Pulmonary artery endothelial cell (primary cell): ENCODE measurements around the gene ENO4. TPM values are rescaled to one million over a fixed set of nuclear protein-coding genes. Genes with fewer than 3 reads are reported as not detected.

Experiments used
- DNase-seq: peaks from one replicate; pipeline ENCODE4 v3.0.0-alpha.2; 2011; ENCODE audit warnings: low read depth, low spot score
- total RNA-seq: library from RNA; depleted of rRNA; stranded (reverse); fragments of >200 nt; gene quantifications from 2 replicates; pipeline ENCODE4 v1.2.3, GENCODE V29; 2014

Gene ENO4
- total RNA-seq, 1 donor from 2014 or later, result under 0.01 TPM

- DNase-seq, result no peak
Observed at GRCh38 chr10:116868198-116868676, 18.9 kb downstream of the ENO4 start.

GRCh38 chr10:116868722-116869121, 19.4 kb downstream of the ENO4 start:
- DNase-seq, result no peak

- no peak for DNase-seq
Observed at GRCh38 chr10:116870949-116871348, 21.6 kb downstream of the ENO4 start.

GRCh38 chr10:116873134-116873533, 23.8 kb downstream of the ENO4 start:
- DNase-seq, result no peak

DNA sequence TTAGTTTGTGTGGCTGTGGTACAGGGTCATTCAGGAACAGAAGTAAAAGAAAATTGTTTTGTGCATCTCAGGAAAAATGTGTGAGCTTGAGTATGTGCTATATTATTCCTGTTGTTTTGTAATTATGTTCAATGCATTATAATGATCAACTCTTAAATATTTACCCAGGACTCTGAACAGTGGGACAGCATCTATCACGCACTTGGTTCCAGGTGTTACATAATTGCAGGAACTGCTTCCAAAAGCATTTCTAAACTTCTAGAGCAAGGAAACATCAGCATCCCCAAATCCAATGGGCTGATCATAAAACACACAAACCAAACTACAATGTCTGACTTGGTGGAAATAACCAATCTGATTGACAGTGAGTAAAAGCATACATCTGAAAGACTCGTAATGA, 26.6 kb downstream of the ENO4 start:
- DNase-seq, result no peak

- no peak for DNase-seq
Observed at GRCh38 chr10:116877391-116877790, 28.1 kb downstream of the ENO4 start.

DNA sequence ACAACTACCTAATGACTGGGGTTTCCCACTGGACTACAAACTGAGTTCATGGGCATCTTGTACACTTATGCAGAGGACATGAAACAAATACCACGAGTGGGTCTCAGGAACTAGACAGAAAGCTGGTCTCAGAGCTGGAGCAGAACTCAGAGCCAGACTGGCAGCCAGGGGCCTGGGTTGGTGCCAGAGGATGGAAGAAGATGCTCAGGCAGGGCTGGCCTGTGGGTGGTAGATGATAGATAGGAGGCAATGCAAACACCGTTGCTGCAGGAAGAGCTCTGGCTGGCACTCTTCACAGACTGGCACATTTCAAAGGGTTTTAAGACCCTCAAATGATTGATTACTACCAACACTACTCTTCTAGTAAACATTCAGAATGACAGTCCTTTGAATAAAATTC, 28.8 kb downstream of the ENO4 start:
- no peak for DNase-seq

- DNase-seq, result no peak
Observed at GRCh38 chr10:116879817-116880216, 30.5 kb downstream of the ENO4 start.

DNA sequence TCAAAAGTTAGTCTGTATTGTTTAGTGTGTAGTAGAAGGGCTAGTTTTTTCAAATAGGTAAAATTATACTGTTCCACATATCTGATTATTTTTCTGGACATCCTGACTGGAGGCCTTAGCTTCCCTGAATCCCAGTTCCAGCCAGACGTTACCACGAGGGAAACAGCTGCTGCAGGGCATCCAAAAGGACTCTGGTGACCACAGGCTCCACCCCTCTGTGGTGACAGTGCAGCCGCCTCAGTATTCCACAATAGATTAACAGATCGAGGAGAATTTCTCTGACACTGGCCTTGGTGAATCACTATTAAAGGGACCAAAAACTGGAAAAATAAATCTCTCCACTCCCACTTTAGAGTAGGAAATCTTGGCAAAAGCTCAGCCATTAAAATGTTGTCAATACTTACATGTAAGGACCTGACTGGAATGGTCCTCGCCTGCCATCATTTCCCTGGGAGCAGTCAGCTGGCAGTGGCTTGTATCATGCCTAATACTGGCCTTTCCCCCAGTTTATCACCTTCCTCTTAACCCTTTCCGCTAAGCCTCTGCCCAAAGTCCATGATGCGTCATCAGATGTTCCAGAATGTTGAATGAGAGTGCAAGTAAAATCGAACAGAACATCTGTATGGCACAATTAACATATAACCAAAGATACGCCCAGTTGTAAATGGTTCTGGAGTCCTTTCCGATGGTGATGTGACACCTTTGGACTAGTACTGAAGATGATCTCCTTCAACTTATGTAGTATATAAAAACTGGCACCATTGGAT, 31.6 kb downstream of the ENO4 start:
- DNase-seq, result no peak

DNA sequence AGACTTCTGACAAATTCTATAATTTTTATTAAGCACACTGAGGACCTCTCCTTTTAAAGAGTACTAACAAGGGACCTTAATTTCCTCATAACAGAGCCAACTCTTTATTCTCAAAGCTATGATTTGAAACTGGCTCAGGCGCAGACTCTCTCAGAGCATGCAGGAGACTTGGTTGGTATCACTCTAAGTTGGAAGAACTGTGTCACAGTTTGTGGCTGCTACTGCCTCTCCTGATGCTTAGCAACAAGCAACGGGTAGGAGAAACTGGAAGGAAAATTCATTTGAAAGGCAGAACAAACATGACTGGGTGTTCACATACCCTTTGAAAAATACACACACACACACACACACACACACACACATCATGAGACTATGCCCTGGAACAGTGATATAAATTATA, 33.3 kb downstream of the ENO4 start:
- no peak for DNase-seq

GRCh38 chr10:116886772-116887171, 37.5 kb downstream of the ENO4 start:
- no peak for DNase-seq

DNA sequence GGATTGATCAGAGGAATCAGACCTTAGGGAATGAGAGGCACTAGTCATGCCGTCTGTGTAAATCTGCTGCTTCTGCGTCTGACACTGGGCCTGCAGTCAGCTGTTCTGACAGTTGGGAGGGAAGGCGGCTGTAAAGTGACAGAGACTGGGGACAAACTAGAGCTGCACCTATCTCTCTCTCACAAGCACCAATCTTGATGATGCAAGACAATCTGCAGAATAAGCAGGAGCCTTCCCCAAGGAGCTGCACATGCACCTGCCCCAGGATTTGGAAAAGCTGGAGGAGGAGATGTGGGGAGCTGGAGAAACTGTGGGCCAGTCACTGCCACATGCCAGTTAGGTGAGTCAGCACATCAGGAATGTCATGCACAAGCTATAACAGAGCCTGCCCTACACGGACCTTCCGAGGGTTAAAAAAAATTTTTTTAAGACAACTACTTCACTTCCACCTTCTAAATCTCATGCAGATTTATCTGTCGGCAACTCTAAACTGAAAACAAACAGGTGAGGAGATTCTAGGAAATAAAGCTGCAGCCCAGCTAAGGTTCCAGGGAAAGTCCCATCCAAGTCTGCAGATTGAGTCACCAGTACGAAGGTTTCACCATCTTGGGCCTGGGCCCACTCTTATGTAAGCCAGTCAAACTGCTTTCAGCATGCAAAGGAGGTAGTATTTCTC, 39.2 kb downstream of the ENO4 start:
- peak; percentile 22 for DNase-seq

DNA sequence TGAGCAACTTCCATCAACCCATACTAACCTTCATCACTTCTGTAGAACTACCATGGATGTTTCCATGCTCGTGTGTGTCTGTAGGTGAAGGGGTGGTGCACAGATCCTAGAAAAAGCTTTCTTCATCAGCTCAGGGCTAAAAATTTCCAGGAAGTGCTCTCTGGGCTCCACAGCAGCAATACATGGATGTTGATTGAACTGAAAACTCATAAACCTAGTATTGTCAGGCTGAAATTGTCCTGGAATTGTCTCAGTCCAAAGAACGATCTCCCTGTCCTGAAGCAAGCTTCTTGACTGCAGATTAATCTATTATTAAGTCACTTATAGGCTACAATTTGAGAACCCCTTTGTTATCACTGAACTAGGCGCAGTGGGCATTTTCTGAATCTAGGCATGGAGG, 39.8 kb downstream of the ENO4 start:
- DNase-seq, result no peak

GRCh38 chr10:116891208-116891607, 41.9 kb downstream of the ENO4 start:
- DNase-seq, result peak; percentile 33

DNA sequence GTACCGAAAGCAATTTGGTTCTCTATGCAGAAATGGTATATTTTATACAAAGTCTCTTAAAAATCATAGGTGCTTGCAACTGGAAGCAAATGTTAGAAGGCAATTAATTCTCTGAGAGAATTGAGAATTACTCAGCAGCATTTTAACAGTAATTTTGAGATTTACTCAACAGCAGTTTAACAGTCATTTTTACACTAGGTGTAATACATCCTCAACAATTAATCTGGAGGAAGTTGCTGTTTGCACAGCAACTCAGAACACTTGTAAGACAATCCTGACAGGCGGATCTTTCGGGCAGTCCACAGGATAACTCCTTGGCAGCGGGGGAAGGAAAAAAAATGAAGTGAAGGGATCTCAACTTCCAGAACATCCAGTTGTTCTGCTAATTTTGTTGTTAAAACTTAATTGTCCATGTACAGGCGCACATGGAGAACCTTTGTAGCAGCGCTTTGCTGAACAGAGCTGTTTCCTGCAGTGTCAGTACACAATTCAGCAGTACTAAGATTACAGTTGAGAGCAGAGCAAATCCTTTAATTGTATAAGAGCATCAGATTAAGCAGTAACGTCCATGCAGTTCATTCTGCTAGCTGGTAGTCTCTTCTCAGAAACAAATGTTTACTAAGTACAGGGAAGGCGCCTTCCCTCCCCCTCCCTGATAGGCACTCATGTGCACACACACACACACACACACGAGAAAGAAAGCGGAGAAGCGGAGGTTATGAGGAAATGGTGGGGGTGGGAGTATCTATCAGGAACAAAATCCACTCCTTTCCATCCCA, 43.8 kb downstream of the ENO4 start:
- DNase-seq, result no peak

DNA sequence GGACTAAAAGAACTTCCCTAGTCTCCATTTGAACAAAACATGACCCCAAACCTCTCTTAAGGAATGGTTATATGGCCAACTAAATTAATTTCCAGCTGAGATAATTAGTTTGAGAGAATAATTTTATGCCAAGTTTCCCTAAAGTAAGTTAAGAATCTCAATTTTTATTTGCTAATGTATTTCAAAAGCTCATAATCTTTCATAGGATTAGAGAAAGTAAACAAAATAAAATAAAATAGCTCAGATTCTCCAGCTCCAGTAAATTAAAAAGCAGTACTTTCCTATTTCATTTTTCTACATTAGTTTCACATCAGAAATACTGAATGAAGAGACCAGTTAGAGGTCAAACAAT, 44.4 kb downstream of the ENO4 start:
- no peak for DNase-seq

GRCh38 chr10:116899626-116900025, 50.3 kb downstream of the ENO4 start:
- DNase-seq, result no peak

DNA sequence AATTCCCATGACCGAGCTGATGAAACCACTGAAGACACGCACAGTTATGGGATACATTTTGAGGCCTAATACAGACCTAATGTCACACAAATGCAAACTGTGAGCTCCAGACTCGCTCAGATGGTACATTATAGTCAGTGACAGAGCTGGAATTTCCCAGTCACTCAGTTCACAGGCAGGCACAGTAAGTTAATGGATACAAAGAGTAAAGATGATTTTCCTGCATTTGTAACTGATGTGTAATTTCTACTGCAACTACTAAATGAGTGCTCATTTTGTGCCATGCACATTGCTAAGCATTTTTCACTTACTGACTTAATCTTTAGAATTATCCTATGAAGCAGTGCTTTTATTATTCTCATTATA, 56.5 kb downstream of the ENO4 start:
- no peak for DNase-seq

DNA sequence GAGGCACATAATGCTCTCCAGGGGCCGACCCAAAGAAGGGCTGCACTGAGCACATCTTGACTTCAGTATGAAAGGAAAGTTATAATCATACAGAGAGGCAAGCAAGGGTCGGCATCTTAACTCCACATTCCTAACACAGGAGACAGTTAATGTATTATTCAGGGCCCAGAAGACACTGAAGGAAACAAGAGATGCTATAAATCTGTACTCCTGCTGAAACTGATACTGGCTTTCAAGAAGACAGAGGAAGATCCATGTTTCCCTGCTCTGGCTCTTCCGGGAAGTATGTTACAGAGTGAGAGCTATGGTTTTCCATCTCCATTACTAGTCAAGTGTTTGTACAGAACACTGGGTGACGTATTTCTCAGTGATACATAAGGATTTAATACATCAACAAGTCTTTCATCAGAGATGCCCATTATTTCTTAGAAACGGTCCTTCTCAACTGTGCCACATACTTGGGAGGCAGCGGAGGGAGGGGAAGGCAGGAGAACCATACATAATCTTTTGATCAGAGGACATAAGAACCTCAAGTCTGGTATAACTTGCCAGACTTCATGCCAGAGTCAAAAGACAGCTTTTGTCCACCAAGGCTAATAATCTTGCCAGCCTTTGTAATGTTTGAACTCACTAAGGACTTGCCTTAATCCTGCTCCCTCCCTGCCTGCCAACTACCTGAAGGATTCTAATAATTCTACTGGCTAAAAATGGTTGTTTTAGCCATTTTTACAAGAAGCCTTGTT, 58.1 kb downstream of the ENO4 start:
- no peak for DNase-seq

GRCh38 chr10:116909307-116909706, 60.0 kb downstream of the ENO4 start:
- no peak for DNase-seq

DNA sequence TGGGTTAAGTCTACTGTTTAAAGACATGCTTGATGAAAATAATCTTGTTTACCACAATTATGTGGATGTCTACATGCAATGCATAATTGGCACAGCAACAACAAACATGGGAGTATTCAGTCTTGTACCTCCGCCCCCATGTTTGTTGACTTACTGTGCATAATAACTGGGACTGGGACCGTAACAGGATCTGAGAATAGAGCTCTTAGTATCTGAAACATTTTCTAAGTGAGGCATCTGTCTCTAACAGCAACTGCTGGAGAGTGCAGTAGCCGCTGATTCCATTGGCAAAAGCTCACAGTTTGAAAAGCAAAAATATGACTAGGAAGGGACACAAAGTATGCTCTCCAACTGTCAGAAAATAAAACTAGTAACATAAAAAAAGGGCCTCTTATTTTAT, 61.6 kb downstream of the ENO4 start:
- no peak for DNase-seq

GRCh38 chr10:116912162-116912561, 62.9 kb downstream of the ENO4 start:
- no peak for DNase-seq
